ENCODE results near the gene AGBL5. TPM values are rescaled to one million over a fixed set of nuclear protein-coding genes. Genes with fewer than 3 reads are reported as not detected.

The AGBL5 gene
- total RNA-seq, 1 experiment from 2014 or later: 40.0 TPM

- no TSS peak for BruUV-seq (replicated peaks)
Measured at GRCh38 chr2:27093430-27094352, 42.2 kb downstream of the AGBL5 start.

More at GRCh38 chr2:27093430-27094352, 42.2 kb downstream of the AGBL5 start:
- DNase-seq (ENCODE audit: low read depth, low spot score) (no peak), ATAC-seq (no peak)
- ChIA-PET CTCF (no interaction called here), RAD21 (ENCODE audit: low non-redundant PET in 1 of 2, low total read pairs in 2 of 2, uncharacterized antibody in 2 of 2, unreplicated experiment in 2 of 2) (no interaction called here), POLR2A (no interaction called here)
- TF ChIP-seq SP1 (IDR thresholded peaks at IDR 0.05; ENCODE audit: low read depth) (no peak), POLR2A (IDR thresholded peaks at IDR 0.05; ENCODE audit: borderline replicate concordance, extremely low read depth, insufficient read depth, insufficient read length) (no peak), ZNF274 (IDR thresholded peaks at IDR 0.05; ENCODE audit: low read depth, low read length) (no peak), SIN3A (IDR thresholded peaks at IDR 0.05; ENCODE audit: low read depth) (no peak), EGR1 (IDR thresholded peaks at IDR 0.05; ENCODE audit: low read depth) (no peak), FOSL1 (IDR thresholded peaks at IDR 0.05; ENCODE audit: low read depth) (no peak), CBX3 (IDR thresholded peaks at IDR 0.05; ENCODE audit: low read depth) (no peak), RAD21 (IDR thresholded peaks at IDR 0.05; ENCODE audit: low read depth) (no peak), ZBTB33 (IDR thresholded peaks at IDR 0.05; ENCODE audit: extremely low read depth, insufficient replicate concordance, low read length) (no peak), ZFX (IDR thresholded peaks at IDR 0.05) (no peak), CEBPB (IDR thresholded peaks at IDR 0.05; ENCODE audit: low read depth) (no peak), YY1 (IDR thresholded peaks at IDR 0.05; ENCODE audit: extremely low read depth, insufficient replicate concordance, low read depth, low read length) (no peak), EZH2 (IDR thresholded peaks at IDR 0.05) (no peak), TCF7L2 (IDR thresholded peaks at IDR 0.05; ENCODE audit: borderline replicate concordance, extremely low read depth, insufficient read depth, insufficient read length) (no peak), POLR2AphosphoS5 (IDR thresholded peaks at IDR 0.05; ENCODE audit: low read depth, low read length) (no peak), CTCF (IDR thresholded peaks at IDR 0.05 in 2 of 3, conservative IDR thresholded peaks at IDR 0.05 in 1 of 3; ENCODE audit: borderline replicate concordance in 1 of 3, insufficient read depth in 1 of 3, low read depth in 2 of 3, low read length in 2 of 3) (no peak)
- TF ChIP-seq, protein P1, sequence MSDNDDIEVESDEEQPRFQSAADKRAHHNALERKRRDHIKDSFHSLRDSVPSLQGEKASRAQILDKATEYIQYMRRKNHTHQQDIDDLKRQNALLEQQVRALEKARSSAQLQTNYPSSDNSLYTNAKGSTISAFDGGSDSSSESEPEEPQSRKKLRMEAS (IDR thresholded peaks at IDR 0.05): no peak
- Histone ChIP-seq H3K27ac (ENCODE audit: low read depth, low read length) (no peak overlapping the region), H3K4me2 (ENCODE audit: low read length) (no peak overlapping the region), H3K9ac (ENCODE audit: low read length) (no peak overlapping the region), H3K79me2 (ENCODE audit: insufficient read depth, low read length) (no peaks in the 10 kb centered on the region), H3K36me3 (ENCODE audit: control insufficient read depth in 1 of 2, insufficient read depth in 2 of 2, low read length in 2 of 2) (no peaks in the 10 kb centered on the region), H3K9me2 (ENCODE audit: insufficient read depth) (no peaks in the 10 kb centered on the region), H3K27me3 (ENCODE audit: insufficient read depth, low read length) (no peaks in the 10 kb centered on the region), H3K4me1 (ENCODE audit: control insufficient read depth in 1 of 2, insufficient read depth in 2 of 2, low read length in 2 of 2) (peaks cover 0 to 9% of the 10 kb centered on the region in 2 experiments; a peak in 1 of 4 replicates), H3K9me3 (ENCODE audit: control insufficient read depth in 1 of 2, insufficient read depth in 1 of 2, low read depth in 1 of 2, low read length in 2 of 2) (no peaks in the 10 kb centered on the region), H2AFZ (ENCODE audit: low read depth, low read length, poor library complexity, severe bottlenecking) (no peak overlapping the region), H4K20me1 (ENCODE audit: insufficient read depth) (no peaks in the 10 kb centered on the region), H3K4me3 (replicated peaks in 1 of 2; ENCODE audit: low read depth in 1 of 2, low read length in 2 of 2) (no peak overlapping the region)
- intact Hi-C loops (cut with micrococcal nuclease): no loop called here

Data from HCT116 (cell line).